Suppressor macrophage (primary cell): ENCODE measurements around the gene RPS10.
"Not testable (repeated sequence)": the region's sequence is repeated elsewhere in the genome, so short reads cannot be mapped to it uniquely, and the experiment has no call there.

Source experiments
- DNase-seq, 4 experiments: peaks; one replicate each; pipeline ENCODE4 v3.0.0-alpha.2; 2020 to 2022

RPS10 gene

DNA sequence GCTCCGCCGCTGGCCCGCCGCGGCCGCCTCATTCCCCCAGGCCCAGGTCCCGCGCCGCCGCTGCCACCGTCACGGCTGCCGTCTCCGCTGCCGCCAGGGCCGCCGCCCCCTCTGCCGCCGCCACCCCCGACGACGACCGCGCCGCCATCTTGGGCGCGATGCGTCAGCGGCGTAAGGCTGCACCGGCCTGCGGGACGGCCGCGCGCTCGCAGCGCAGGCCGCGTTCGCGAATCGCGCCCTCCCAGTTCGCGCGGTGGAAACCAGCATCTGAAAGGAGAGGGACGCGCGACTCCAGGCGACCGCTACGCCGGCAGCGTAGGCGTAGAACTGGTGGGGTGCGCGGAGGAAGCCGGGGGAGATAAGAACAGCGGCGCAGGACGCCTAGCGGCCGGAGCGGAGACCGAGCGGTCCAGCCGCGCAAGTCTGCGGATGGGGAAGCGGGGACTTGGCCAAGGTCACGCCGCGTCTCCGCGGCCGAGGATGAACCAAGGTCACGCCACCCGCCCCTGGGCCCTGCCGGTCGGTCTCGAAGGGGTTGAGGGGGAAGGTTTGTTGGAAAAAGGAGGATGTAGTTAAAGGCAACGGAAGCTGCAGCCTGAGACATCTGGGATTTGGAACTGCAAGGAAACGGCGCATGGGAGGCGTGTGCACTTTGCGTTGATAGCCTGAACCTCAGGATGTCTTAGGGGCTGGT lies 33.2 kb downstream of the RPS10 start, which contains the start of gene NUDT3:
TSS of gene NUDT3 (minus strand) at position 173 of the 694 bp plus-strand sequence. CDS start 307 bp downstream, outside the sequence.
- DNase-seq = peak; percentile 96 to 99 (median 98)

DNA sequence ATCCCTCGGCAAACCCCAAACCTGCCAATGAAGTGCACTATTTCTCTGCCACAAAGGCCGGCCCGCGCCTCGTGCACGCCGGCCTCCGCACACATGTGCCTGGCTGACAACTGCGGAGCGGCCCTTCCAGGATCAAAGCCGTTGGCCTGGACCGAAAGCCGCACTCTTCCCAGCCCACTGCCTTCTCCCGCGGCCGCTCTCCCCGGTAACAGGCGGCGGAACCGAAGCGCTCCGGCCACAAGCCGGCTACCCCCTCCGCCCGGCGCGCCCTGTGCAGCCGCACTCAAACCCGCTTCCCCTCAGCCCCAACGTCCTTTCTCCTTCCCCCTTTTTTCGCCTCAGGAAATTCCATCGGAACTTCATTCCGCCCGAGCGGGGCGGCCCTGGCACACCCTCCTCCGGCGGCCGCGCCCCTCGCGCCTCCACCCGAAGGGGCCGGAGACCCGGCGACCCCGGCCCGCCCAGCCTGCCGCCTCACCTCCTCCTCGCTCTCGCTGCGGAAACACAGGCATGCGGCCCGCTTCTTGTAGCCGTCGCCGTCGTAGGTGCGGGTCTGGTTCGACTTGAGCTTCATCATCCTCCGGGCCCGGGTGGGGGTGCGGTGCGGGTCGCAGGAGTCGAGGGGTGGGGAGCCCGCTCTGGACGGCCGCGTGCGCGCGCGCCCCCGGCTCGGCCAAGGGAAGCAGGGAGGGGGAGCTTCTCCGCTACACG lies 33.9 kb downstream of the RPS10 start:
- DNase-seq = peak; percentile 52 to 80 (median 66)

DNA sequence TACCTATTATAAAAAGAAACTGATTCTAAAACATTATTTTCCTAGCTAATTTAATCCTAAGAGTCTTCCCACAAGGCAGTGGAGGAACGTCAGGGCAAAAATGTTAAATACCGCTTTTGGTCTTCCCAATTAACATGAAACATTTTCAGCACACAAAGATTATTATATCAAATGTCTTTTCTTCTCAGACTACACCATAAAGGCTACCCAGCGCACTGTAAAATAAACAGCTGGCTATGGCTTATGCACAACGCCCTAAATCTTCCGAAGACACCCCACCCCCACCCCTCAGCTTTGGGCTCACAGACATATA lies 34.4 kb downstream of the RPS10 start:
- DNase-seq = no peak

DNA sequence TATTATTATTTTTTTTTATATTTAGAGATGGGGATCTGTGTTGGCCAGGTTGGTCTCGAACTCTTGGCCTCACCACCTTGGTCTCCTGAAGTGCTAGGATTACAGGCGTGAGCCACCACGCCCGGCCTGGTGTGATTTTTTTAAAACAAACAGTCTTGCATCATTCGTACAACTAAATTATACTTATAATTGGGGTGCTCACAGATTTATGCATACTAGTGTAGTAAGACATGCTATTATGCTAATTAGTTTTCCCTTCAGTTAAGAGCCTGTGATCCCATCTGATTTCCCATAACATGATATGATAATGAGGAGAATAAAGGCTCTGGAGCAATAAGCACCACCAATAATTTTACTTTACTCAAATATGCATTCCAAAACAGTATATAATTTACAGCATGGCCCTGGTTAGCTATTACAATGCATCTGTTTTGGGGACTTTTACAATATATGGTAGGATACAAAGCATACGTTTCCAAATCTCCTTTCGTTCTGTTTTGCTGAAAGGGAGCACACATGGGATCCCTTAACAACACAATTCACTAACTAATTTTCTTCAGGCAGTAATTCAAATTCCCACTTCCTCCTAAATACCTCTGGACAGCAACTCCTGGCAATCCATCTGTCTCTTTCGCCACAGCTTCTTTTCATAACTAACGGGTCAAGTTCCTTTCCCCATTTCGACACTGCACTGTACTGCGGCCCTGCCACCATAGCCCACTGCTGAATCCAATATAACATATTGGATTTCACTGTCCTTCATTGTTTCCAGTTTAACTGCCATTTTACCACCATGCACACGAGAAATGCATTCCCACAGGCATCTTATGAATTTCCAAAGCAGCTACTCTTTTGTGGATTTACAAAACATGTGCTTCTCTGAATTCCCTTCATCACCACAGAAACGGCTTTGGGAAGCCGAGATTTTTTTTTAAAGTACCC lies 35.1 kb downstream of the RPS10 start:
- peak; percentile 60 to 87 (median 80) for DNase-seq

DNA sequence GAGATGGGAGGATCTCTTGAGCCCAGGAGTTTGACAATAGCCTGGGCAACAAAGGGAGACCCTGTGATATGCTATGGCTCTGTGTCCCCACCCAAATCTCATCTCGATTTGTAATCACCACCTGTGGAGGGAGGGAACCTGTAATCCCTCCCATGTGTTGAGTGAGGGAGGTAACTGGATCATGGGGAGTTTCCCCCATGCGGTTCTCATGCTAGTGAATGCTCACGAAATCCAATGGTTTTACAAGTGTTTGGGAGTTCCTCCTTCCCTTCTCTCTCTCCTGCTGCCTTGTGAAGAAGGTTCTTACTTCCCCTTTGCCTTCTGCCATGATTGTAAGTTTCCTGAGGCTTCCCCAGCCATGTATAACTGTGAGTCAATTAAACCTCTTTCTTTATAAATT lies 36.8 kb downstream of the RPS10 start:
- DNase-seq = peak in 3 of 4 experiments; percentile 23 to 52 (median 43)

DNA sequence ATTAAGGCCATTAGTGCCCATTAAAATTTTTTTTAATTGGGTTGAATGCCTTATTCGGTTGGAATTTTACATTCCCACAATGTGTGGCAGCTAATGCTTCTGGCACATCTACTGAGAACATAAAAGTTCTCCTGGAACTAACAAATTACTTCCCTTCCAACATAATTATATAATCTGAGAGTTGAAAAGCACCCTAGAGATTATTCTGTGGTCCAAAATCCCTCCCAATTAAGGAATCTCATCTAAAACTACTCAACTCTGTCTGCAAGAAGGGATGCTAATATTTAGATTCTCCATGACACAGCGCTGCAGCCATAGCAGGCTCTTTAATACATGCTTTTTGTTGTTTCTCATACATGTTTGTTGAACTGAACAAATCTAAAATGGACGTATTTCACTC lies 37.4 kb downstream of the RPS10 start:
- DNase-seq = no peak

DNA sequence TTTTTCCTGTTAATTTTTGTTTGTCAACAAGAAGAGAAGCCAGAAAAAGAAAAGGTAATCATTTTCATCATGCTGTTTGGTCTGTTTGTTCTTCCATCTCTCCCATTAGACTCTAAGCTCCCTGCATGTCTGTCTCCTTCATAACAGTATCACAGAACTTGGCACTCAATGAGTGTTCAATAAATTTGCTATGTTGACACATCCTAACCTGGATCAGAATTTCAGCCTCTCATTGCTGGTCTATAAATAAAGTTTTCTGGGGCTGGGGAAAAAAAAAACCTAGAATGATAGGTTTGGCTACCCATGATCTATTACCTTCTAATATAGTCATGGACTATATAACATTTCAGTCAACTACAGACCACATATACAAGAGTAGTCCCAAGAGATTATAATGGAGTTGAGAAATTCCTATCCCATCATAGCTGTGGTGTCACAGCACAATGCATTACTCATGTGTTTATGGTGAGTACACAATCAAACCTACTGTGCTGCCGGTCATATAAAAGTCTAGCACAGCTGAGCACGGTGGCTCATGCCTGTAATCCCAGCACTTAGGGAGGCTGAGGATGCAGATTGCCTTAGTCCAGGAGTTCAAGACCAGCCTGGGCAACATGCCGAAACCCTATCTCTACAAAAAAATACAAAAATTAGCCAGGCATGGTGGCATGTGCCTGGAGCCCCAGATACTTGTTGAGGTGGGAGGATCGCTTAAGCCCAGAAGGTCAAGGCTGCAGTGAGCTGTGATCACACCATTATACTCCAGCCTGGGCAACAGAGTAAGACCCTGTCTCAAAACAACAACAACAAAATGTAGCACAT lies 39.3 kb downstream of the RPS10 start:
- peak in 1 of 4 experiments; percentile 42 for DNase-seq

DNA sequence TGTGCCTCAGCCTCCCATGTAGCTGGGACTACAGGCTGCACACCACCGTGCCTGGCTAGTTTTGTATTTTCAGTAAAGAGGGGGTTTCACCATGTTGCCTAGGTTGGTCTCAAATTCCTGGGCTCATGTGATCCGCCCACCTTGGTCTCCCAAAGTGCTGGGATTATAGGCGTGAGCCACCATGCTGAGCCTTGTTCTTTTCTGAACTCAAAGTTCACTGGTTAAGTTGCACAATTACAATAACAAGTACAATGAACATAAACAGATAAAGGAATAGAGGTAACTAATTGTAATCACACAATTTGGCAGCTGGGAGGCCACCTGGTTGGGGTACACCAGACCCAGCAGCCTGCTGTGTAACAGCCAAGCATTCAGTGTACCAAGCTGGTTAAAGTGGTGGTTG lies 40.1 kb downstream of the RPS10 start:
- no peak for DNase-seq

DNA sequence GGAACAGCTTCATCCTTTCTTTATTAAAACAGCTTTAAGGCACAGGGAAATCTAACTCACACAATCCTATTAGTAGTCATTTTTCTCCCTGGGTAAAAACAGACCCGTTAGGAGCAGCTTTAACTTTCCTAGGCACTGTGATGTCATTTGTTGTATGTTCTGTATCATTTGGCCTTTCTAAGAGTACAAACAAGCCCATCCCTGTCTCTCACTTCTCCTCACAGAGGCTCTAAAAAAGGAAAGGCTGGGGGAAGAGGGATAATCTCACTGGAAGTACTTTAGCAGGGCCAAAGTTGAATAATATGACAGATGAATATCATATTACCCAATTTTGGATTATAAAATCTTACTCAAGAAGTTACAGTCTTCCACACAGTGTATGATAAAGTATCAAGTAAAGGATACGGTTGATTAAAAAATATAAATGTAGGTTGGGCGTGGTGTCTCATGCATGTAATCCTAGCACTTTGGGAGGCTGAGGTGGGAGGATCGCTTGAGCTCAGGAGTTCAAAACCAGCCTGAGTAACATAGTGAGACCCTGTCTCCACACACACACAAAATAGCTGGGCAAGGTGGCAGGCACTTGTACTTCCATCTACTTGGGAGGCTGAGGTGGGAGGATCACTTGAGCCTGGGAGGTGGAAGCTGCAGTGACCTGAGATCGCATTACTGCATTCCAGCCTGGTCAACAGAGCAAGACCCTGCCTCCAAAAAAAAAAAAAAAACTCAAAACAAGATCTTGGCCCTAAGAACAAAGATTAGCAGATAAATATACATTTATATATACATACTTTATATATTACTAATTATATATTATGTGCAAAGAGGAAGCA lies 41.3 kb downstream of the RPS10 start:
- no peak for DNase-seq

DNA sequence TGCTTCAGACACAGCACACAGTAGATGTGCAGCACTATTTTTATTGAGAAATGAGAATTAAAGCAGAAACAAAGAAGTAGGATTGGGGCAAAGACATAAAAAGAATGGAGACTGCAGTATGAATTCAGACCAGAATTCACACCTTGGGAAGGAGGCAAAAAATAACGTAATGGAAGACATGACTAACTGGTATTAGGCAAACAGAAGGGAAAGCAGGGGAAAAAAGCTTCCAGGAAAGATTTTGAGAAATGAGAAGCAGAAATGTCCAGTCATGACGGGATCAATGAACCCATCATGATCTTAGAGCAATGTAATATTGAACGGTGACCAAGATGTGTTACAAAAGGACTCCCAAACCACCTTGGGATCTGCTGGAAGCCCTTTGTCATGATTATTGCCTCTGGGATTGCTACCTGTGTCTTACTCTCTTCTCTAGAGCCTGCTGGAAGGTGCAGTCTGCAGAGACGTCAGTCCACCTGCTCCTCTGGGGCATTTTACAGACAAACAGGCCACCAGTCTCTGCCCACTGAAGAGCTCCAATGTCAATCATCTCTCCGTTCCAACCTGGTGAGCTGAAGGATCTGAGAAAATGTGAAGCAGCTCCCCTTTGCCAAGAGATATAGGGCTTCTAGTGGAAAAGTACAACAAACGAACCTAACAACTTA lies 42.1 kb downstream of the RPS10 start:
- no peak for DNase-seq

DNA sequence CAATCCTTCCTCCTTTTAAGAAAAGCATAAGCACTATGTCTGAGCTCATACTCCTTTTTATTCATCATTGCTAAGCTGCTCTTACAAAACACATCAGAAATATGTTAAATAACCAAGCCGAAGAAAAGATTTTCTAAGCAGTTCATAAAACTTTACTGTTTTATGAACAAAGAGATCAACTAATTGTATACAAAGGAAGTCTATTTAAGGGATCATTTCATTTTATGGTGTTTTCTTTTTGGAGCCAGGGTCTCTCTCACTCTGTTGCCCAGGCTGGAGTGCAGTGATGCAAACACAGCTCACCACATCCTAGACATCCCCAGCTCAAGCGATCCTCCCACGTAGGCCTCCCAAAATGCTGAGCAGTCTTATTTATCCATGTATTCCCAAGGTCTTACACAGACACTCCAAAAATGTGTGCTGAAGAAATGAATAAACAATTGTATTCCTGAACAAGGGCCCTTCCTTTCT lies 42.7 kb downstream of the RPS10 start:
- DNase-seq = peak in 3 of 4 experiments; percentile 32 to 54 (median 47)

DNA sequence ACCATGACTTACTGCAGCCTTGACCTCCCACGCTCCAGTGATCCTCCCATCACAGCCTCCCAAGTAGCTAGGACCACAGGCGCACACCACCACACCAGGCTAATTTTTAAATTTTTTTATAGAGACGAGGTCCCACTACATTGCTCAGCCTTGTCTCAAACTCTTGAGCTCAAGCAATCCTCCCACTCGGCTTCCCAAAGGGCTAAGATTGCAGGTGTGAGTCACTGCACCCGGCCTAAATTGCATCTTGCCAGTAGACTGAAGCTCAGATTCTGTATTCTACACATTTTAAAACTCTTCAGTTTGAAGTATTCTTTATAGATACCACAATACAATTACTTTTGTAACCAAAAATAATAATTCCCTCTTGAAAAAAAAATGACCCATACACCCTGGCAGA lies 44.8 kb downstream of the RPS10 start:
- DNase-seq = peak; percentile 38 to 62 (median 58)

DNA sequence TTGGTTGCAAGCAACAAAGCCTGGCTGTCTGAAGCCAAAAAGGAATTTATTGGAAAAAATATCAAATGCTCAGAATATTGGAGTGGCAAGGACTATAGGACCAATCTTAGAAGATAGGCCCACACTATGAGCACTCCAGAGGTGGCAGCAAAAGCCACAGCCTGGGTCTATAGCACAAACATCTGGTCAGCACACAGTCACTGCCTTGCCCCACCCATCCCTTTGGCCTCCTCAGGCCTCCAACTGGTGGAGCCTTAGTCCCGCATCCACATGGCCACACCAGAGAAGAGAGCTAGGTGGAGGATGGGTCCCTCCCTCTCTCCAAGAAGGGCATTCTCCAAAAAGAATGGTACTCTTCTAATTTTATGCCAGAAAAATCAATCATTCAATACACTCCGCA lies 47.4 kb downstream of the RPS10 start:
- DNase-seq = no peak

DNA sequence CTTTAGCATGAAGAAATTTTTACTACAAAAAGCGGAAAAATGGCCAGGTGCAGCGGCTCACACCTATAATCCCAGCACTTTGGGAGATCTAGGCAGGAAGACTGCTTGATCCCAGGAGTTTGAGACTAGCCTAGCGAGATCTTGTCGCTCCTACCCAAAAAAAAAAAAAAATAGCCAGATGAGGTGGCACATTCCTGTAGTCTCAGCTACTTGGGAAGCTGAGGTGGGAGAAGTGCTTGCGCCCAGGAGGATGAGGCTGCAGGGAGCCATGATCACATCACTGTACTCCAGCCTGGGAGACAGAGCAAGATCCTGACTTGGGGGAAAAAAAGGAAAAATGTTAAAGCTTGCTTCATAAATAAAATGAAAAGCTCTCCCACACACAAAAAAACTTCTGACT lies 47.9 kb downstream of the RPS10 start:
- DNase-seq = no peak

DNA sequence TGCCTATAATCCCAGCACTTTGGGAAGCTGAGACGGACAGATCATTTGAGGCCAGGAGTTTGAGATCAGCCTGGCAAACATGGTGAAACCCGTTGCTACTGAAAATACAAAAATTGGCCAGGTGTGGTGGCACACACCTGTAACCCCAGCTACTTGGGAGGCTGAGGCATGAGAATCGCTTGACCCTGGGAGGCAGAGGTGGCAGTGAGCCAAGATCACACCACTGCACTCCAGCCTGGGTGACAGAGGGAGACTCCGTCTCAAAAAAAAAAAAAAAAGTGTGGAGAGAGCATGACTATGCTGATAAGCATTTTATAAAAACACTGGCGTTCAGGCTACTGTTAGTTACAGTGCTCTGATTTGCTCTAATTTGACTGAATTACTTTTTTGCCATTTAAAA lies 48.3 kb downstream of the RPS10 start:
- DNase-seq = not testable (repeated sequence)

DNA sequence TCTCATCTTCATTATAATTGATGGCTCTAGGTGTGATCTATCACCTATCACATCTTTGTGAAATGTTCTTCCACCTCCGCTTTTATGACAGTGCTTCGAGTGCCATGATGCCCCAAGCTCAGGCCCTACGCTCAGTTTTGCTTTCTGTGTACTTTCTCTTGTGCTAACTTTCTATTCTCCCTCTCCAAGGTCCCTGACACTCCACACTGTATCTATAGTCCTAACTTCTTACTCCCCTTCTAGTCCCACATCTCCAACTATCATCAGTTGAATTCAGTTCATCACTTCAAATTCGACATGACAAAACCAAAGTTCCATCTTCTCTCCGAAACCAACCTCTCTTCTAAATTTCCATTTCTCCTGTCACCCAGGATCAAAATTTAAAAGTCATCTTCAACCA lies 50.0 kb downstream of the RPS10 start:
- DNase-seq = no peak

DNA sequence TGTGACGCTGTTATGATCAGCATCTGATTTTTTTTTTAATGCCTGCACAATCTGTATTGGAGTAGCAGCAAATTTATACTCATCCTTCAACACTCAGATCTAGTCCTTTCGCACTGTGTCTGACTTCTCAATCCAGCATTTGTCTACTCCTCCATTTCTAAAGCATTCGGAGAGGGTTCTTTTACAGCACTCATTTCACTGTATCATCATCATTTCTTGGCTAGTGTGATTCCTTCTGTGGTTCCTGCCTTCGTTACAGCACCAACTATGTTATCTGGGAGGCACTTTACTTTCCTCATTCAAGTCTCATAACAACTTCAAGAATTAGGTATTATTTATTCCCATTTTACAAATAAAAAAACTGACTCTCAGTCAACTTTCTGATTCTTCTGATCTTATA lies 51.4 kb downstream of the RPS10 start:
- DNase-seq = no peak

DNA sequence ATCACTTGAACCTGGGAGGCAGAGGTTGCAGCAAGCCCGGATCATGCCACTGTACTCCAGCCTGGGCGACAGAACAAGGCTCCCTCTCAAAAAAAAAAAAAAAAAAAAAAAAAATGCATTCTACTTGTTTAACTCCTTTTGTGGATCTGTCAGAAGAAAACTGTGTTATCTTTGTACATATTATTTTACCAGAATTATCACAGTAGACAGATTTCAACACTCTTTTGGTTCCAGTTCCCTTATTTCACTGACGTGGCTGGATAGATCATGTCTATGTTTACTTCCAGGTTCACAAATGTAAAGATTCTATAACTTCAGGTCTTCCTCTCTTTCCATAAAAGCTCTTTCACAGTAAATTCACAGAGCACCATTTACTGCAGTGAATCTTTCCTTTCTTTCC lies 51.8 kb downstream of the RPS10 start:
- peak; percentile 35 to 84 (median 63) for DNase-seq

DNA sequence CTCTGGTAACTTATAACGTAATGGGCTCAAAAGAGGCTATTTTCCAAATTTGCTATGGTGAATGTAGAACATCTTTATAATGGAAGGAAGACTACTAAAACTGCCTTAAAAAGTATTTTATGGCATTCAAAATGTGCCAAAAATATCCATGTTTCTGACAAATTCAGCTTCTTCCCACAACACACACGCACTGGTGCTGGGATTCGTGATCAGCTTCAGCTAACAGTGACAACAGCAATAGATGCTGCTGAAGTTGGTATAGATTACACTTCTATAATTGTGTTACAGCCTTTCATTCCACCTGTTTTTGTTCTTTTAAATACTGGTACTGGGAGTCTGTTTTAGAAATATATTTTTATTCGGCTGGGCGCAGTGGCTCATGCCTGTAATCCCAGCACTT lies 52.4 kb downstream of the RPS10 start:
- no peak for DNase-seq

DNA sequence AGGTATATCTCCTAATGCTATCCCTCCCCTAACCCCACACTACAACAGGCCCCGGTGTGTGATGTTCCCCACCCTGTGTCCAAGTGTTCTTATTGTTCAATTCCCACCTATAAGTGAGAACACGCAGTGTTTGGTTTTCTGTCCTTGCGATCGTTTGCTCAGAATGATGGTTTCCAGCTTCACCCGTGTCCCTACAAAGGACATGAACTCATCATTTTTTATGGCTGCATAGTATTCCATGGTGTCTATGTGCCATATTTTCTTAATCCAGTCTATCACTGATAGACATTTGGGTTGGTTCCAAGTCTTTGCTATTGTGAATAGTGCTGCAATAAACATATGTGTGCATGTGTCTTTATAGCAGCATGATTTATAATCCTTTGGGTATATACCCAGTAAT lies 54.0 kb downstream of the RPS10 start:
- not testable (repeated sequence) for DNase-seq

DNA sequence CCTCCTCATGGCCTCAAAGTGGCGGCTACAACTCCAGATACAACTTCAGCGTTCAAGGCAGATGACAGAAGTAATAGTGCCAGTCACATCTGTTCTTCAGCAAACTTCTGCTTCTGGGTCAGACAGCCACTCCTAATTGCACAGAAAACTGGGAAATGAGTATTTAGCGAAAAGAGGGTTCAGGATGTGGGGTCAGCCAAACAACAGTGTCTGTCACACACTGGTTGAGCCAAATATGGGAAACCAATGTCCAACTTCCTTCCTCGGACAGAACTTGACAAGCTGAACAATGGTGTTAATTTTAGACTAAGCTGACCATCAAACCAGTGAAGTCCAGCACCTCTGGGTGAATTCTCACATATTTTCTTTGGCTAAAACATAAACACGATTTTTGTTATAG lies 55.5 kb downstream of the RPS10 start:
- DNase-seq = peak; percentile 73 to 85 (median 80)
